H1 (cell line): Measurements from ENCODE around the gene ZNF705A.
"Not testable (repeated sequence)": the region's sequence is repeated elsewhere in the genome, so short reads cannot be mapped to it uniquely, and the experiment has no call there.

Experiments
- CTCF ChIP-seq, 3 experiments: IDR thresholded peaks; 1 replicate in 2 of 3; 2 replicates in 1 of 3; pipeline versions ENCODE4 v1.5.1 to v1.6.1; 2011; ENCODE audit warnings: low read length in 3 of 3, mild to moderate bottlenecking in 3 of 3, inconsistent platforms in 2 of 3, low read depth in 1 of 3, moderate library complexity in 1 of 3; ENCODE audit not compliant: insufficient read depth in 1 of 3; ENCODE audit errors: control extremely low read depth in 1 of 3
- MAX ChIP-seq: IDR thresholded peaks from 2 replicates; pipeline ENCODE4 v1.6.1; 2012; ENCODE audit warnings: inconsistent platforms
- SUZ12 ChIP-seq: fragments of 200-600 bp; sonication (generic); IDR thresholded peaks from 2 replicates; pipeline ENCODE4 v1.6.1; 2012; ENCODE audit warnings: mild to moderate bottlenecking, inconsistent platforms, low read length, moderate library complexity, mixed read lengths

- not testable (repeated sequence) for TF ChIP-seq MAX; CTCF (IDR thresholded peaks at IDR 0.05; ENCODE audit: control extremely low read depth in 1 of 3, insufficient read depth in 1 of 3, low read depth in 1 of 3, low read length in 3 of 3); SUZ12
Observed at GRCh38 chr12:8228607-8229006, 71.8 kb downstream of the ZNF705A start.
